IPS-18a (cell line): Measurements from ENCODE around the gene TXN.
"Not testable (repeated sequence)": the region's sequence is repeated elsewhere in the genome, so short reads cannot be mapped to it uniquely, and the experiment has no call there.

Source experiments
- H3K27ac ChIP-seq: one replicate; pipeline ENCODE4 v1.5.1; 2013; ENCODE audit warnings: low read length
- H3K27me3 ChIP-seq: one replicate; pipeline ENCODE4 v1.6.1; 2013; ENCODE audit warnings: mild to moderate bottlenecking, low read length; ENCODE audit not compliant: control insufficient read depth, insufficient read depth
- H3K36me3 ChIP-seq: one replicate; pipeline ENCODE4 v1.6.1; 2013; ENCODE audit warnings: low read depth, low read length; ENCODE audit not compliant: control insufficient read depth
- H3K4me1 ChIP-seq: one replicate; pipeline ENCODE4 v1.6.1; 2013; ENCODE audit warnings: low read depth, low read length; ENCODE audit not compliant: control insufficient read depth
- H3K4me3 ChIP-seq: one replicate; pipeline ENCODE4 v1.5.1; 2013; ENCODE audit warnings: low read length
- H3K9ac ChIP-seq: one replicate; pipeline ENCODE4 v1.6.1; 2013; ENCODE audit warnings: mild to moderate bottlenecking, low read length, moderate library complexity
- H3K9me3 ChIP-seq: one replicate; pipeline ENCODE4 v1.6.1; 2013; ENCODE audit warnings: low read depth, low read length; ENCODE audit not compliant: control insufficient read depth

The TXN gene

GRCh38 chr9:110206389-110206788 lies 49.9 kb downstream of the TXN start:
- H3K27ac ChIP-seq: no peak overlapping the region
- H3K9ac ChIP-seq: no peak overlapping the region
- H3K4me1 ChIP-seq: no peaks in the 10 kb centered on the region
- H3K36me3 ChIP-seq: no peaks in the 10 kb centered on the region
- no peak overlapping the region for H3K4me3 ChIP-seq
- H3K27me3 ChIP-seq: no peaks in the 10 kb centered on the region
- H3K9me3 ChIP-seq: no peaks in the 10 kb centered on the region

- H3K36me3 ChIP-seq, H3K27me3 ChIP-seq, H3K4me1 ChIP-seq, H3K9me3 ChIP-seq, H3K9ac ChIP-seq, H3K27ac ChIP-seq, H3K4me3 ChIP-seq: not testable (repeated sequence)
These were observed 50.7 kb downstream of the TXN start for GRCh38 chr9:110205612-110206011.

GRCh38 chr9:110202232-110202631 lies 54.1 kb downstream of the TXN start:
- Histone ChIP-seq H3K27ac (no peak overlapping the region), H3K4me3 (no peak overlapping the region), H3K36me3 (no peaks in the 10 kb centered on the region), H3K9me3 (no peaks in the 10 kb centered on the region), H3K27me3 (no peaks in the 10 kb centered on the region), H3K9ac (no peak overlapping the region), H3K4me1 (no peaks in the 10 kb centered on the region)

GRCh38 chr9:110199643-110200042 lies 56.7 kb downstream of the TXN start:
- Histone ChIP-seq H3K4me1 (no peaks in the 10 kb centered on the region), H3K36me3 (no peaks in the 10 kb centered on the region), H3K9me3 (no peaks in the 10 kb centered on the region), H3K27me3 (no peaks in the 10 kb centered on the region), H3K27ac (no peak overlapping the region), H3K9ac (no peak overlapping the region), H3K4me3 (no peak overlapping the region)

- H3K4me1 ChIP-seq: no peaks in the 10 kb centered on the region
- H3K36me3 ChIP-seq: no peaks in the 10 kb centered on the region
- no peaks in the 10 kb centered on the region for H3K27me3 ChIP-seq
- H3K9me3 ChIP-seq: no peaks in the 10 kb centered on the region
- H3K4me3 ChIP-seq: no peak overlapping the region
- H3K9ac ChIP-seq: no peak overlapping the region
- no peak overlapping the region for H3K27ac ChIP-seq
These were observed 58.0 kb downstream of the TXN start for GRCh38 chr9:110198357-110198756.

GRCh38 chr9:110197330-110198187 lies 58.7 kb downstream of the TXN start:
- H3K9ac ChIP-seq: no peak overlapping the region
- no peaks in the 10 kb centered on the region for H3K4me1 ChIP-seq
- no peaks in the 10 kb centered on the region for H3K36me3 ChIP-seq
- H3K9me3 ChIP-seq: no peaks in the 10 kb centered on the region
- H3K27ac ChIP-seq: no peak overlapping the region
- no peaks in the 10 kb centered on the region for H3K27me3 ChIP-seq
- H3K4me3 ChIP-seq: no peak overlapping the region

- H3K4me1 ChIP-seq: not testable (repeated sequence)
These were observed 60.2 kb downstream of the TXN start for GRCh38 chr9:110196084-110196499.

More at GRCh38 chr9:110196084-110196499, 60.2 kb downstream of the TXN start:
- H3K4me3 ChIP-seq, H3K27ac ChIP-seq, H3K27me3 ChIP-seq, H3K9me3 ChIP-seq, H3K36me3 ChIP-seq, H3K9ac ChIP-seq: not testable (repeated sequence)
